ENCODE measurements around the gene CAMKK2.
"Not testable (repeated sequence)": the region's sequence is repeated elsewhere in the genome, so short reads cannot be mapped to it uniquely, and the experiment has no call there.

CAMKK2 gene

DNA sequence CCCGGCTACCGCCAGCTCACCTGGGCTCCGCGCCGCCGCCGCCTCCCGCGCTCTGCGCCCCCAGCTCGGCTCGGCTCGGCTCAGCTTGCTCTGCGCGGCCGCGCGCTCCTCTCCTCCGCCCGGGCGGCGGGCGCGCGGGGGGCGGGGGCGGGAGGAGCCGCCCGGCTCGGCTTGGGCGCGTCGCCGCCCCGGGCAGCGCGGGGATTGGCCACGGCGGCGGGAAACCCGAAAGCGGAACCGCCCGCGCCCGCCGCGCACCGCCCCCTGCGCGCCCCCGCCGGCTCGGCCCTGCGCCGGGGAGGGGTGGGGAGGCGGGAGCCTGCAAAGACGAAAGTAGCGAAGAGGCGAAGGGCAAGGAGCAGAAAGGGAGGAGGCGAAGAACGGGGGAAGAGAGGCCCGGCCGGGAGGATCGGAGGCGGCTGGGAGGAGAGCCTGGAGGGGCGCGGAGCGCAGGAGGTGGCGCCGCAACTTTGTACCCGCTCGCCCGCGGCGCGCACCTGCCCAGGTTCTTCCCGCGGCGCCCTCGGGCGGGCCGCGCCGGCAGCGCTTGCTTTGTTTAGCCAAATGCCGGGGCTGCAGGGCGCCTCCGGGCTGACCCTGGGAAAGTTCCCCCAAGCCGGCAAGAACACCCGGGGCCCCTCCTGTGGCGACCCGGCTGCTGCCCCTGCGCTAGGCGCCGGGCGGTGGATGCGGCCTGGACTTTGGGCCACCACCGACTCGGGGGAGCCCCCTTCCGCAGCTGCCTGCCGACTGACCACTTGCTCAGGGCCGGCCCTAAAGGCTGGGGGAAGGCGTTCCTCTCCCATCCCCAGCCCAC, at the start of gene CAMKK2:
TSS of gene CAMKK2 (minus strand) at position 92 of the 817 bp plus-strand sequence. CDS start 22,183 bp downstream, outside the sequence.
- DNase-seq, result peak; percentile 29

DNA sequence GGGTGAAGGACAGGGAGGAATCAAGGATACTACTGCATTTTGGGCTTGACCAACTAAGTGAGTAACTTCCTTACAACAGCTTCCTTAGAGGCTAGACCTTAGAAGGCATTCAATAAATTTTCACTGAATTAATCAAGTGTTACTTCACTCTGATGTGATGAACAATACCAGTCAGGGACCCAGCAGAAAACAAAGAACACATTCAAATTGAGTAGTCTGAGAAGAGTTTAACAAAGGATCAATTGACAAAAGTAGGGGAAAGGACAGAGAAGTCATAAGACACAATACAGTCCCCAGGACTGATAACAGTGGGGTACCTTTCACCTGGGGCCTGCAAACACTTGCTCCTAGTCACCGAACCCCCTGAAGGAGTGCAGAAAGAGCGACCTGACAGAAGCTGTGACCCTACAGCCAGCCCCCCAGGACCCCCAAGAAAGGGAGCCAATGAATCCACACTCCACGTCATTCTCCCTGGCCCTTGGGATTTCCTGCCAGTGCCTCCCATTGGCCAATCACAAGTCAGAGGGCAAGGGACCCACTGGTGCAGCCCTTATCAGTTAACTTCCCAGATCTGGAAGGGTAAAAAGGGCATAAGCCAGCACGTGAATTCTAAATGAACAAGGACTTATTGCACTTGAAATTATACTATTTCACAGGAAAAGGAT, 48.8 kb upstream of the CAMKK2 start:
- DNase-seq, result no peak

DNA sequence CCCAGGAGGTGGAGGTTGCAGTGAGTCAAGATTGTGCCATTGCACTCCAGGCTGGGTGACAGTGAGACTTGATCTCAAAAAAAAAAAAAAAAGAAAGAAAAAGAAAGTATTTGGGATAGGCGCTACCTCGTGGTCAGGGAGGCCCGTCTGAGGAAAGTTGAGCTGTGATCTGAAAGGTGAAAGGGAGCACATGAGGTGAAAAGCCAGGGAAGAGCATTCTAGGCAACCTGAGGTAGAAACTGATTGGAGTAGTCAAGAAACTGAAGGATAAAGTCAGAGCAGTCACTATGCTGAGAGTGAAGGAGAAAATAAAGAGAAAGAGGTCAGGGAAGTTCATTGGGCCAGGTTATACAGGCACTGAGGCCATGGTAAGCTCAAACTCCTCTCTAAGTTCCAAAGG, 48.0 kb upstream of the CAMKK2 start:
- no peak for DNase-seq

DNA sequence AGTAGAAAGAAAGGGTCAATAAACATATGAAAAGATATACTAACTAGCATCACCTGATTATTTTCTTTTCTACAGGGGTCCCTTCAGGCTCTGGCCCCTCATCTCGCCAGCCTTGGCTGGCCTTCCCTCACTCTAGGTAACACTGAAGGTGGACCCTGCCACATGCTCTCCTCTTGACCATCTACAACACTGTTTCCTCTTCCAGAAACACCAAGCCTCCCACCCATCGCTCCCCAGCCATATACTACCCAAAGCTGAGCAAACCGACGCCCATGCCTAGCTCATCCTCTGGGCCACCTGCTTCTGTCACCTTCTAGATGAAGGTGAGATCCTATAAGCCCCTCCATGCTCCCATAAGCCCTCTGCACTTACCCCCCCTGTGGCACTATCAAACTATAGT, 40.9 kb upstream of the CAMKK2 start:
- DNase-seq, result no peak

DNA sequence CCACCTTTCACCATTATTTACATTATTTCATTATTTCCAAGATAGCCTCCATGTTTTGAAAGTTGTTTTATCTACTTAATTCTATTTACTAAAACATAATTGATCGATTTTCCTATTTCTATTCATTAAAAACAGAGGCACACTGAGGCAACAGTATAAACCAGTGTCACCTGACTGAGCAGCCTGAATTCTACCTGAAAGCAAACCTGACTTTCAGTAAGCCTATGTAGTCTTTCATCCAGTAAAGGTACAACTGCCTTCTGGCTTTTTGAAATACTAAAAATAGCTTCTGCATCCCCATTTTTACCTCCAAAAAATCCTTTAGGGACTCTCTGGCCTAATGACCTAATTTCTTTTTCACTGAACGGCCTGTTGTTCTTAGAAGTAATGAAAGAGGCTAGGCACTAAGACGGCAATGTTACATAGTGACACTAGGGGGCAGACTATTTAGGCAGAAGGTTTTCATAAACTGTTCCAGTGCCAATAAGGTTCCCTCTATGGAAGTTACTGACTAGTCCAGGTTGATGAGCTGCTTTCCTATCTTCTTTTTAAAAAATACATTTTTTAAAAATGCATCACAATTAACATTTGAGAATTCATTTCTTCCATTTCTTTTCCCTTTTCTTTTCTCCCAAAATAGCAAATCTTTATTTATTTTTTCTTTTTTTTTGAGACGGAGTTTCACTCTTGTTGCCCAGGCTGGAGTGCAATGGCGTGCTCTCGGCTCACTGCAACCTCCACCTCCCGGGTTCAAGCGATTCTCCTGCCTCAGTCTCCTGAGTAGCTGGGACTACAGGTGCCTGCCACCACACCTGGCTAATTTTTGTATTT, 38.2 kb upstream of the CAMKK2 start:
- peak; percentile 56 for DNase-seq

DNA sequence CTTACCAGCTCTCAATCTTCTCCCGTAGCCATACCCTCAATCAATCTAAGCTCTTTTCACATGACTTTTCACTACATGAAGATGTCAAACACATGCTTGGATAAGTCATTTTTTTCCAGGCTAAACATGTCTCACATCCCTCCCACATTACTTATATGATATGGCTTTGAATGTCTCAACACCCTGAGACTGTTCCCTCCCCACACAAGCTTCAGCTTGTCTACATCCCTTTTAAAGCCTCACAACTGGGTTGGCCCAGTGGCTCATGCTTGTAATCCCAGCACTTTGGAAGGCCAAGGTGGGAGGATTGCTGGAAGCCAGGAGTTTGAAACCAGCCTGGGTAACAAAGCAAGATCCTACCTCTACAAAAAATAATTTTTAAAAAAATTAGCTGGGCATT, 37.2 kb upstream of the CAMKK2 start:
- DNase-seq, result no peak

DNA sequence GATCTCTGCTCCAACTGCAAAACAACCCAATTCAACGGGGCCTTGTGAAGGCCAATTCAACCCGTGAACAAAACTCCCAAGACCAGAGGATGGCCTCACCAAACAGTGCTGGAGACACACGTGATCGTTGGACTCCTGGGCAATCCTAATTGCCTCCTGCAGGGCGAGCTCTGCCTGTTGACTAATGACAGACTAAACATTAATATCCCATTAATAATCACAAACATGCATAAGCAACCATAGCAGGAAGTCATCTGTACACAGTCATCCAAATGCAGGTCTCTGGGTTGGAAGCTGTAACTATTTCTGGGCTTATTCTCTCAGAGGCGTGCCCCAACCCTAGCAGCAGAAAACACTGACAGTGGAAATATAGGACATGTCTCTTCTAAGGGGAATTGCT, 34.7 kb upstream of the CAMKK2 start:
- DNase-seq, result no peak

DNA sequence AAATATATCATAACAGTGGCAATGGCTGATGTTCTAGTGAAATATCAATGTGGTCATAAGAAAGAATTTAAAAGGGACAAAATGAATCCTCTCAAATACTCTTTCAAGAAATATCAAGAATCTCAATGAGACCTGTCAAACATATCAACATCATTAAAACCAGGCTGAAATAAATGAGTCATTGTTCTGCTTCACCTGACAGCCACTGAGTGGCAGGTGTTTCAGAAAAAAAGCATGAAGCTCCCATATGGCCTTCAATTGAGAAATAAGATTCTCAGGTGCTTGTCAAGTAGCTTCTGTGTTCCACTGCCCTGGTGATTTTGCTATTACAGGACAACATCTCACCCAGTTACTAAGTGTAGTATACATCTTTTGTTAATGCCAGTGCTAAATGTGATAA, 34.2 kb upstream of the CAMKK2 start:
- DNase-seq, result no peak

DNA sequence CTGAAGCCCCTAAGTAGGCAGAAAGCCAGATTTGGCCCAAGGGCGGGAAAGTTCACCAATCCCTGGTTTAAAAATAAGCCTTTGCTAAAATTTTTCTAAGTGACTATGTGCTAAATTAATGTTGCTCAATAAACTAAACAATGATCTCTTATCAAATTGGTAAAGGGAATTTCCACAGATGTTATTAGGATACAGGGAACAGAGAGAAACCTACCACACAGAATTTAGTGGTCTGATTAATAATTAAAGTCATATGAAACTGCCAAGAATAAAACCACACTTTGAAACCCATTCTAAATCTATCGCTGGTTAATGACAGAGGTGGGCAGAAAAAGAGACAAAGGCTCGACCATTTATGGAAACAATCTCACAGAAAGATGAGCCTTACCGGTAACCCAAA, 33.7 kb upstream of the CAMKK2 start:
- no peak for DNase-seq

DNA sequence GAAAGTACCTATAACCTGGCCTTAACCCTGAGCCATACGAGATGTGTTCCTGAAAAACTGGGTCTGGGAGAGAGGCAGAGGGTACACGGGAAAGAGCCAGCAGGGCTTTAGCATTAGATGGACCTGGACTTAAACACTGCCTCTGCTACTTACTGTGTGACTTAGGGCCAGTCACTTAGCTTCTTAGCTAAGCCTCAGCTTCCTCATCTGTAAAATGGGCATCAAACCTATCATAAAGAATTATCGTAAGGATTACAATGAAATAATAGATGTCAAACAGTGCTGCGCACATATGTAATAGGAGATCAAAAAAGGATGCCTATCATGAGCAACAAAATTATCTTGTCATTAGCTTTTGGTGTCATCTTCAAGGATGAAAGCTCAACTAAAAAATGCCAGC, 32.1 kb upstream of the CAMKK2 start:
- no peak for DNase-seq

DNA sequence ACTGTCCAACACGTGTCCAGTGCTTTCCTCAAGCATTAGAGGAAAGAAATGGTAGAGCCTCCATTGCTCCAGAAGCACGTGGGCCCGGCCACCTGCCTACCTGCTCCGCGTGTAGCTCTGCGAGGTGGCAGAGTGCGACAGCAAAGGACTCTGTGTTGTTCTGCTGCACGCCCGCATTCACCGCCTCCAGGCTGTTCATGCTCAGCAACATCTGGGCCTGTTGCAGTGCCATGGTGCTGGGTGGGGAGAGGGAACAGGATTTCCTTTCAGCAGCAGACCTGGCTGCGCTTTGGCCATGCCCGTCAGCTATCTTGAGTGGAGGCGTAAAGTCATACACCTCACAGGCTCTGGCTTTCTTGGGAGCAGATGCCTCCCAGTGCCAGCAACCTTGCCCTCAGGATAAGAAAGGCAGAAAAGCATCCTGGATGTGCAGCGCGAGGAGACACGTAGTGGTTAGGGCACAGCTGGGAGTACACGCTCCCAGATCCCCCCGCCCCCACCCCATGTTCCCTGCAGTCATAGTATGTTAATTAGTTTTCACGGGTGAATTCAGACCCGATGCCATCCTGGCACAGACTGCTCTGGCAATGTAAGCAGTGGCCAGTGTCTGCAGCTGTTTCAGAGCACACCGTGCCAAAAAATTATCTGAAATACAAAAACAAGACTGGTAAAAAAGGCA, 30.6 kb upstream of the CAMKK2 start:
- DNase-seq, result no peak

DNA sequence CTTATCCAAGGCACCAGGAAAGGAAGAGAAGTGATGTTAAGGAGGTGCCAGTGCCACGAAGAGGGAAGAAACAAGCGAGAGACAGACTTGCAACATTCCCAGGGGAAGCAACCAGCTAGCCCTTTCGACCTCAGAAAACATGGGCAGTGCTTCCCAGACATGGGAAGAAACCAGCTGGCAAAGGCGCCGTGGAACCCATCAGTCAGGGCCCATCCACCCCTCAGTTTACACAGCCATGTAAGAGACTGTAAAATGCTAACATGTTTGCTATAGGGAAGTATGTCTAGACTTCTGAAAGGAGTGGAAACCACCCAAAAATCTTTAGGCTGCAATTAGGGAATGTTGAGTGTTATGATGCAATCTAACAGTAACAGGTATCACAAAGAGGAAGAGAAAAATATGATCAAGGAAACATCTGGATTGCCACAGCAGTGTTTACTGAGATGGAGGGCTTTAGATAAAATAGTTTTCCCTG, 29.4 kb upstream of the CAMKK2 start:
- DNase-seq, result no peak

DNA sequence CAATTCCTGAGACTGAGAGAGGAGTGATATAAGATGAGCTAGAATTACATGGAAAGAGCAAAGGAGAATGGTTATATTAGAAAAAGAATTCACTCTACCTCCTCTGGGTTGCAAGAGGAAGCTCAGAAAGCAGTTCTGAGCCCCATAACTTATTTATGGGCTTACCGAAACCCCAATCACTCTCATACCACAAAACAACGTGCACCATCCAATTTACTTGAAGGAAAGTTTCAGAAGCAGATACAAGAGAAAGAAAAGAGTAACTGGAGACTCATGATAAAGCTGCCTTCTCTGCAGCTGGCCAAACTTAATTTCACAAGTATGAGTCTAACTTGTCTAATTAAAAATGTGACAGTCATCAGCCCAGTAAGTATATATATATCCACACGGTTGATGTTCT, 27.4 kb upstream of the CAMKK2 start:
- DNase-seq, result no peak

DNA sequence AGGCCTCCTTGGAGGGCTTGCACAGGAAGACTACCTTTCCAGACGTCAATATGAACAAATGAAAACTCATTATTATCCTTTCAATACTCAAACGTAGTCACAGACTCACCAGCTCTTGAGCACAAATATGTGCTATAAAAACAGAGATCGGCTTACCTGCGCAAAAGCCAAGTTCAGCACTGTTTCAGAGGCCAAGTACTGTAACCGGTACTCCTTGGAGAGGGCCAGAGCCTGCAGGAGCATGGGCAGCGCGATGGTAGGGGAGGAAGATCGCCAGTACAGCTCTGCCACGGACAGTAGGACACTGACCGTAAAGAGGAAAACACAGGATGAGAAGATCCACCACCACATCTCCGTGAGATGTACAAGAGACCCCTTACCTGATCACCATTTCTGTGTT, 21.6 kb upstream of the CAMKK2 start:
- no peak for DNase-seq

DNA sequence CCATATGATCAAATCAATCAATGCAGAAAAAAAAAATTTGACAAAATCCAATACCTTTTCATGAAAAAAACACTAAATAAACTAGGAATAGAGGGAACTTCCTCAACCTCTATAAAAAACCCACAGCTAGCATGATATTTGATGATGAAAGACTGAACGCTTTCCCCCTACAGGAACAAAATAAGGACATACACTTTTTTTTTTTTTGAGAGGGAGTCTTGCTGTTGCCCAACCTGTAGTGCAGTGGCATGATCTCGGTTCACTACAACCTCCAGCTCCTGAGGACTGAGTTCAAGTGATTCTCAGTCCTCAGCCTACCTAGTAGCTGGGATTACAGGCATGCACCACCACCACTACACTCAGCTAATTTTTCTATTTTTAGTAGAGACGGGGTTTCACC, 17.9 kb upstream of the CAMKK2 start:
- no peak for DNase-seq

DNA sequence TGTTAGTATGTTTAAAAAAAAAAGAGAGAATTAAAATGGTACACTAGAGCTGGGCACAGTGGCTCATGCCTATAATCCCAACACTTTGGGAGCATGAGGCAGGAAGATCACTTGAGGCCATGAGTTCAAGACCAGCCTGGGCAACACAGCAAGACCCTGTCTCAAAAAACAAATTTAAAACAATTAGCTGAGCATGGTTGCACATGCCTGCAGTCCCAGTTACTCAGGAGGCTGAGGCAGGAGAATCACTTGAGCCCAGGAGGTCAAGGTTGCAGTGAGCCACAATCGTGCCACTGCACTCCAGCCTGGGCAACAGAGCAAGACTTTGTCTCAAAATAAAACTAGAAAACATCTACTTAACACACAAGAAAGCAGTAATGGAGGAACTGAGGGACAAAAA, 13.7 kb upstream of the CAMKK2 start:
- not testable (repeated sequence) for DNase-seq

DNA sequence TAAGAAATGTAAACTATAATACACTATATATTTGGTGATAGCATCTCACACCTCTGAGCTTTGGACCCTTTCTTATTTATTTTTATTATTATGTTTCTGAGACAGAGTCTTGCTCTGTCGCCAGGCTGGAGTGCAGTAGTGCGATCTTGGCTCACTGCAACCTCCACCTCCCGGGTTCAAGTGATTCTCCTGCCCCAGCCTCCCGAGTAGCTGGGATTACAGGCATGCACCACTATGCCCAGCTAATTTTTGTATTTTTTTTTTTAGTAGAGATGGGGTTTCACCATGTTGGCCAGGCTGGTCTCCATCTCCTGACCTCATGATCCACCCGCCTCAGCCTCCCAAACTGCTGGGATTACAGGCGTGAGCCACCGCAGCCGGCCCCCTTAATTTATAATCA, 10.9 kb upstream of the CAMKK2 start:
- DNase-seq, result not testable (repeated sequence)

DNA sequence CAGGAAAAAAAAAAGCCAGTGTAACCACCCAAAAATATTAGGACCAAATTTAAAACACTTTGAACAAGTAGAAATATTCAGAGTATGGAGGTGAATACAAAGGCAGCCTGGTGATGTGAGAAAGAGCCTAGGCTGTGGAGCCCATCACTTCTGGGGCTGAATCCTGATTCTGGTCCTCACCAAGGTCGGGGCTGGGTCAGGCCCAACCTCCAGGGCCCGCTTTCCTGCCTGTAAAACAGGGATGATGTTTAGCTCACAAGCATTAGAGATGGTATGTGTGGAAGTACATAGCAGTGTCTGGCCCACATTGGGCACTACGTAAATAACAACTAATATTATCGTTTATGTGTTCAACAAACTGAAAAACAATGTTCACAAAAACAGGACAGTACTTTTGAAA, 7.8 kb upstream of the CAMKK2 start:
- no peak for DNase-seq

DNA sequence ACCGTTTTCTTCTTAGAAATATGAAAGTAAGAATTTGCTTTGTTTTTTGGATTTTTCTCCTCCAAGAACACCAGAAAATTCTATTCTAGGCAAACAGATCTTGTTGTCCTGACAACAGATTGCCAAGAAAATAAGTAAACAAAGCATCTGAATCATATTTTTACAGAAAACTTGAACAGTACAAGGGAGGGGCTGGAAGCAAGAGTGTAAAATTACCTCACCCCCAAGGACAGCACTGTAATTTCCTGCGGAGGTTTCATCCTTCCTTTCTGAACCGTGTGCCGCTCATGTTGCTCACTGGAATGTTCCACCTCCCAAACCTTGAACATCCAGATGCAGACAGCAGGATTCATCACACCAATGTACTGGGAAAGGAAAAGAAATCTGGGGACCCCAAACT, 5.4 kb upstream of the CAMKK2 start:
- no peak for DNase-seq

DNA sequence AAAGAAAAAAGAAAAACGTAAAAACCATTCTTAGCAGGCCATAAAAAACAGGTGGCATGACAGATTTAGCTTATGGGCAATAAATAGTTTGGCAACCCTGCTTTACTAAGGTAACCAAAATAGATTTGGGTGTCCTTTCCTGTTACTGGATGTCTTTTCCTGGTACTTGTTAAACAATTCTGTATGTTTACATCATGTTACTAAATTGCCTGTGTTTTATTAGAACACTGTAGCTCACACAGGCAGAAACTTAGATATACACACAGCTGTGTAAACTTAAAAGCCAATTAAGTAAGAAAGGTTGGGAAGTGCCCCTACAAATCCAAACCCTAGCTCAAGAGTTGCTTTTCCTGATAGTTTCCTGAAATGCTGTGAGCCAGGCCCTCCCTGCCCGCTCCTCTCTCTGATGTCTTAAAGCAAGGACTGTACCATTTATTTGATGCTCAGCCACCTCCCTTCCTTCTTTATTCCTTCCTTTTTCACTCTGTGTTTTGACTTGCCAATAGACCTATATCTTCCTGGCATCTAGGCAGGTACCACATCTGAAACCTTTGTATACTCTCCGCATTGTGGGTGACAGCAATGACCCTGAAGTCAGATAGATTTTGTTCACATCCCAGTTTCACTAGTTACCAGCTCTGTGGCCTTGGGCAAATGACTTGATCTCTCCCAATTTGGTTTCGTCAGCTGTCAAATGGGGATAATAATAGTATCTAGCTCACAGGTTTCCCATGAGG, 3.7 kb upstream of the CAMKK2 start:
- DNase-seq, result no peak

DNA sequence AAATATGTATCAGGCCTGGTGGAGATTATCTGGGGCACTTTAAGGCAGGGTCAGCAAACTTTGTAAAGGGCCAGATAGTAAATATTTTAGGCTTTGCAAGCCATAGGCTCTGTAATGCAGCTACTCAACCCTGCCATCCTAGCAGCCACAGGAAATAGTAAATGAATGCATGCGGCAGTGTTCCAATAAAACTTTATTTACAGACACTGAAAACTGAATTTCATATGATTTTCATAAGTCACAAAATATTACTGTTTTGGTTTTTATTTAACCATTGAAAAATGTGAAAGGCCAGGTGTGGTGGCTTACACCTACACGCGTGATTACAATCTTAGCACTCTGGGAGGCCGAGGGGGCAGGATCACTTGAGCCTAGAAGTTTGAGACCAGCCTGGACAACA, 3.2 kb upstream of the CAMKK2 start:
- no peak for DNase-seq

DNA sequence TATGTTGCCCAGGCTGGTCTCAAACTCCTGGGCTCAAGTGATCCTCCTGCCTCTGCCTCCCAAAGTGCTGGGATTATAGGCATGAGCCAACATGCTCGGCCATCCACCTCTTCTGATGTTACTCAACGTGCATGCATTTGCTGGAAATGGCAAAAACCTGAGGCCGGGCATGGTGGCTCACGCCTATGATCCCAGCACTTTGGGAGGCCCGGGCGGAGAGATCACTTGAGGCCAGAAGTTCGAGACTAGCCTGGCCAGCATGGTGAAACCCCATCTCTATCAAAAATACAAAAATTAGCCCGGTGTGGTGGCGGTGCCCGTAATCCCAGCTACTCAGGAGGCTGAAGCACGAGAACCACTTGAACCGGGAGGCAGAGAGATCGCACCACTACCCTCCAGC, 1.9 kb upstream of the CAMKK2 start:
- not testable (repeated sequence) for DNase-seq
